Neural cell (in vitro differentiated cells): Measurements from ENCODE around the gene STK24. TPM values are rescaled to one million over a fixed set of nuclear protein-coding genes. Genes with fewer than 3 reads are reported as not detected.

Experiments
- H2AFZ ChIP-seq: fragments of 200-600, 300-800 bp; sonication (generic), shearing (Covaris generic); 2 replicates; pipeline ENCODE4 v1.6.0; 2014; ENCODE audit warnings: low read depth, mild to moderate bottlenecking, antibody characterized with exemption, low read length, moderate library complexity
- H3F3A ChIP-seq: fragments of 200-600 bp; shearing (Covaris generic); 2 replicates; pipeline ENCODE4 v1.6.1; 2016; ENCODE audit warnings: mild to moderate bottlenecking, moderate library complexity, mixed read lengths, antibody characterized with exemption, low read length; ENCODE audit not compliant: insufficient read depth, poor library complexity, severe bottlenecking
- H3K27ac ChIP-seq: fragments of 200-600, 300-800 bp; sonication (generic), shearing (Covaris generic); 2 replicates; pipeline ENCODE4 v1.5.1; 2014; ENCODE audit warnings: mild to moderate bottlenecking, low read length, moderate library complexity
- H3K27me3 ChIP-seq: fragments of 300-800, 200-600 bp; sonication (generic), shearing (Covaris generic); 2 replicates; pipeline ENCODE4 v1.6.0; 2014; ENCODE audit warnings: mild to moderate bottlenecking, low read depth, low read length, moderate library complexity; ENCODE audit not compliant: insufficient read depth
- H3K36me3 ChIP-seq: fragments of 300-800, 200-600 bp; sonication (generic), shearing (Covaris generic); 2 replicates; pipeline ENCODE4 v1.5.1; 2014; ENCODE audit warnings: mild to moderate bottlenecking, antibody characterized with exemption, low read length, moderate library complexity; ENCODE audit not compliant: insufficient read depth
- H3K4me2 ChIP-seq: fragments of 300-800, 200-600 bp; sonication (generic), shearing (Covaris generic); 2 replicates; pipeline ENCODE4 v1.6.0; 2014; ENCODE audit warnings: mild to moderate bottlenecking, low read length
- H3K4me3 ChIP-seq: fragments of 300-800, 200-600 bp; sonication (generic), shearing (Covaris generic); 2 replicates; pipeline ENCODE4 v1.5.1; 2014; ENCODE audit warnings: mild to moderate bottlenecking, low read length, moderate library complexity
- H3K79me2 ChIP-seq: fragments of 200-600 bp; shearing (Covaris generic); replicated peaks from 2 replicates; pipeline ENCODE4 v1.6.0; 2014; ENCODE audit warnings: mild to moderate bottlenecking, low read length, moderate library complexity; ENCODE audit not compliant: insufficient read depth
- H3K9ac ChIP-seq: fragments of 300-800, 200-600 bp; sonication (generic), shearing (Covaris generic); 2 replicates; pipeline ENCODE4 v1.6.1; 2016; ENCODE audit warnings: mild to moderate bottlenecking, low read length, mixed read lengths
- H3K9me2 ChIP-seq: fragments of 200-600 bp; shearing (Covaris generic); 2 replicates; pipeline ENCODE4 v1.6.1; 2016; ENCODE audit warnings: mild to moderate bottlenecking, low read length, mixed read lengths; ENCODE audit not compliant: insufficient read depth
- H3K9me3 ChIP-seq: fragments of 200-600, 300-800 bp; sonication (generic), shearing (Covaris generic); 2 replicates; pipeline ENCODE4 v1.6.1; 2016; ENCODE audit warnings: mild to moderate bottlenecking, mixed run types, low read length, moderate library complexity, mixed read lengths
- H4K20me1 ChIP-seq: fragments of 200-600 bp; shearing (Covaris generic); 2 replicates; pipeline ENCODE4 v1.6.1; 2016; ENCODE audit warnings: mild to moderate bottlenecking, mixed run types; ENCODE audit not compliant: insufficient read depth
- CTCF ChIP-seq: fragments of 450-650 bp; IDR thresholded peaks from 2 replicates; pipeline ENCODE4 v1.5.1; 2014; ENCODE audit warnings: antibody characterized with exemption, mild to moderate bottlenecking, moderate library complexity; ENCODE audit not compliant: poor library complexity, severe bottlenecking
- EP300 ChIP-seq: fragments of 450-650 bp; conservative IDR thresholded peaks from 2 replicates; pipeline ENCODE4 v1.6.1; 2014; ENCODE audit warnings: antibody characterized with exemption, mild to moderate bottlenecking, moderate library complexity; ENCODE audit not compliant: poor library complexity, severe bottlenecking
- EZH2 ChIP-seq: fragments of 200-600, 300-800 bp; shearing (Covaris generic), sonication (generic); IDR thresholded peaks from 2 replicates; pipeline ENCODE4 v1.6.1; 2014; ENCODE audit warnings: antibody characterized with exemption, low read length, borderline replicate concordance, mild to moderate bottlenecking; ENCODE audit not compliant: insufficient read depth, poor library complexity, severe bottlenecking
- MXI1 ChIP-seq: fragments of 450-650 bp; conservative IDR thresholded peaks from 2 replicates; pipeline ENCODE4 v1.6.1; 2014; ENCODE audit warnings: antibody characterized with exemption, mild to moderate bottlenecking; ENCODE audit not compliant: poor library complexity, severe bottlenecking
- POLR2AphosphoS5 ChIP-seq: IDR thresholded peaks from 2 replicates; pipeline ENCODE4 v1.6.1; 2012
- RAD21 ChIP-seq: fragments of 450-650 bp; conservative IDR thresholded peaks from 2 replicates; pipeline ENCODE4 v1.6.1; 2014; ENCODE audit warnings: antibody characterized with exemption, mild to moderate bottlenecking, moderate library complexity
- SMC3 ChIP-seq: fragments of 450-650 bp; conservative IDR thresholded peaks from 2 replicates; pipeline ENCODE4 v1.6.1; 2014; ENCODE audit warnings: antibody characterized with exemption, mild to moderate bottlenecking, moderate library complexity; ENCODE audit not compliant: poor library complexity
- TAF1 ChIP-seq: IDR thresholded peaks from 2 replicates; pipeline ENCODE4 v1.6.1; 2012; ENCODE audit warnings: low read depth
- polyA plus RNA-seq: library from polyadenylated mRNA; depleted of rRNA; stranded (reverse); fragments of >200 nt; gene quantifications from 2 replicates; pipeline ENCODE4 v1.2.3, GENCODE V29; 2014
- TF ChIP-seq, protein P1 (sequence below): IDR thresholded peaks from 2 replicates; pipeline ENCODE4 v1.6.1; 2012; ENCODE audit warnings: borderline replicate concordance

The STK24 gene
- polyA plus RNA-seq, 1 donor from 2014 or later, result 66.0 TPM

DNA sequence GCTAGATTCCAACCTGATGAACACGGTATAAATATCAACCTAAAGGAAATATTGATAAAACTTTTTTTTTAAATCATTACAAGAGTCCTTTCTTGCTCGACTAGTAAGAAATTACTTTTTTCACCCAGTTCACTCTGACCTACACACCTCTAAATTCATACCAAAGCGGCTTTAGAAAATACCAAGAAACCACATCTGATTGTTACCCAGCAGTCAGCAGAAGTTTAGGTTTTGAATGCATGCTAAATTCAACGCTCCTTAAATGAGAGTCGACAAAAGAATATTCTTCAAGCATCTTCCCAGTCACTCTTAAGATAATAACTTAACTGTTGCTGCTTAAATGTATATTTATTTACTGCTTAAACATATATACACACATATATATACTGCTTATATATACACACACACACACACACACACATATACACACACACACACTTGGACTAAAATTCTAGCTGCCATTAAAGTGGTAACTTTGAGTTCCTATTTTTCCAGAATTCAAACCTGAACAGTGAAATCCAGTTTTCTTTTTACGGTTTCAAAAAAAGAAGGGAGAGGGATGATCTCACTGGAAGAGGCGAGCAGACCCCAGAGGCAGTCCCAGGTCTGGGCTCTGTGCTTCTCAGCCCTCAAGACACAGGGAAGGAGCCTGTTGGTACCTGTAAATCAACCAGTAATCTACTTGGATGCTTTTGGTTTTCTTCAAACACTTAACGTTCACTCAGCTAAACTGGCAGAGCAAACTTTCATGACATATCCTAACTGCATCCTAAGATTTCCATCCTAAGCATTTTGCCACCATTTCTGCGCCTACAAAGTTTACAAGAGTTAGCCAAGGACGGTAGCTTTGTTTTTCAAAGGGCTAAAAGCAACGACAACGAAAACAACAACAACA lies 1.7 kb downstream of the STK24 start:
- TF ChIP-seq, protein P1, sequence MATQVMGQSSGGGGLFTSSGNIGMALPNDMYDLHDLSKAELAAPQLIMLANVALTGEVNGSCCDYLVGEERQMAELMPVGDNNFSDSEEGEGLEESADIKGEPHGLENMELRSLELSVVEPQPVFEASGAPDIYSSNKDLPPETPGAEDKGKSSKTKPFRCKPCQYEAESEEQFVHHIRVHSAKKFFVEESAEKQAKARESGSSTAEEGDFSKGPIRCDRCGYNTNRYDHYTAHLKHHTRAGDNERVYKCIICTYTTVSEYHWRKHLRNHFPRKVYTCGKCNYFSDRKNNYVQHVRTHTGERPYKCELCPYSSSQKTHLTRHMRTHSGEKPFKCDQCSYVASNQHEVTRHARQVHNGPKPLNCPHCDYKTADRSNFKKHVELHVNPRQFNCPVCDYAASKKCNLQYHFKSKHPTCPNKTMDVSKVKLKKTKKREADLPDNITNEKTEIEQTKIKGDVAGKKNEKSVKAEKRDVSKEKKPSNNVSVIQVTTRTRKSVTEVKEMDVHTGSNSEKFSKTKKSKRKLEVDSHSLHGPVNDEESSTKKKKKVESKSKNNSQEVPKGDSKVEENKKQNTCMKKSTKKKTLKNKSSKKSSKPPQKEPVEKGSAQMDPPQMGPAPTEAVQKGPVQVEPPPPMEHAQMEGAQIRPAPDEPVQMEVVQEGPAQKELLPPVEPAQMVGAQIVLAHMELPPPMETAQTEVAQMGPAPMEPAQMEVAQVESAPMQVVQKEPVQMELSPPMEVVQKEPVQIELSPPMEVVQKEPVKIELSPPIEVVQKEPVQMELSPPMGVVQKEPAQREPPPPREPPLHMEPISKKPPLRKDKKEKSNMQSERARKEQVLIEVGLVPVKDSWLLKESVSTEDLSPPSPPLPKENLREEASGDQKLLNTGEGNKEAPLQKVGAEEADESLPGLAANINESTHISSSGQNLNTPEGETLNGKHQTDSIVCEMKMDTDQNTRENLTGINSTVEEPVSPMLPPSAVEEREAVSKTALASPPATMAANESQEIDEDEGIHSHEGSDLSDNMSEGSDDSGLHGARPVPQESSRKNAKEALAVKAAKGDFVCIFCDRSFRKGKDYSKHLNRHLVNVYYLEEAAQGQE, result no peak
- TF ChIP-seq POLR2AphosphoS5 (no peak), MXI1 (no peak), SMC3 (no peak), RAD21 (no peak), EP300 (no peak)
- Histone ChIP-seq H3K27ac (no peak overlapping the region), H3K9me3 (no peaks in the 10 kb centered on the region), H3F3A (peaks cover 6% of the 10 kb centered on the region), H3K27me3 (no peaks in the 10 kb centered on the region), H3K9me2 (no peaks in the 10 kb centered on the region), H4K20me1 (no peaks in the 10 kb centered on the region), H3K79me2 (peaks cover 58% of the 10 kb centered on the region), H3K4me2 (peak overlapping the region; percentile 87), H2AFZ (peak overlapping the region; percentile 8), H3K36me3 (no peaks in the 10 kb centered on the region), H3K9ac (peak overlapping the region; percentile 80), H3K4me3 (peak overlapping the region; percentile 84)

- peaks cover 88% of the 10 kb centered on the region for H3K79me2 ChIP-seq
- no peaks in the 10 kb centered on the region for H3K9me3 ChIP-seq
- no peak overlapping the region for H3K27ac ChIP-seq
- H3K4me3 ChIP-seq, result no peak overlapping the region
- H3K27me3 ChIP-seq, result no peaks in the 10 kb centered on the region
- TF ChIP-seq CTCF (no peak), POLR2AphosphoS5 (no peak), EZH2 (no peak), TAF1 (no peak), MXI1 (no peak), EP300 (no peak), SMC3 (no peak), RAD21 (no peak)
- TF ChIP-seq, protein P1, result no peak
- no peak overlapping the region for H3K9ac ChIP-seq
- no peaks in the 10 kb centered on the region for H4K20me1 ChIP-seq
- peaks cover 6% of the 10 kb centered on the region for H3F3A ChIP-seq
- H3K36me3 ChIP-seq, result no peaks in the 10 kb centered on the region
- H2AFZ ChIP-seq, result no peak overlapping the region
- no peak overlapping the region for H3K4me2 ChIP-seq
- no peaks in the 10 kb centered on the region for H3K9me2 ChIP-seq
Measured at GRCh38 chr13:98571955-98572662, 4.8 kb downstream of the STK24 start.
